NCI-H1048 (cell line): ENCODE data around the gene DBNDD2.
A peak's percentile ranks its signal among the peaks of the same experiment; 100 is the strongest.

Experiments
- DNase-seq: peaks from one replicate; lab custom pipeline; 2025; lab: John Stamatoyannopoulos, UW

Gene DBNDD2, protein sequence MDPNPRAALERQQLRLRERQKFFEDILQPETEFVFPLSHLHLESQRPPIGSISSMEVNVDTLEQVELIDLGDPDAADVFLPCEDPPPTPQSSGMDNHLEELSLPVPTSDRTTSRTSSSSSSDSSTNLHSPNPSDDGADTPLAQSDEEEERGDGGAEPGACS

DNA sequence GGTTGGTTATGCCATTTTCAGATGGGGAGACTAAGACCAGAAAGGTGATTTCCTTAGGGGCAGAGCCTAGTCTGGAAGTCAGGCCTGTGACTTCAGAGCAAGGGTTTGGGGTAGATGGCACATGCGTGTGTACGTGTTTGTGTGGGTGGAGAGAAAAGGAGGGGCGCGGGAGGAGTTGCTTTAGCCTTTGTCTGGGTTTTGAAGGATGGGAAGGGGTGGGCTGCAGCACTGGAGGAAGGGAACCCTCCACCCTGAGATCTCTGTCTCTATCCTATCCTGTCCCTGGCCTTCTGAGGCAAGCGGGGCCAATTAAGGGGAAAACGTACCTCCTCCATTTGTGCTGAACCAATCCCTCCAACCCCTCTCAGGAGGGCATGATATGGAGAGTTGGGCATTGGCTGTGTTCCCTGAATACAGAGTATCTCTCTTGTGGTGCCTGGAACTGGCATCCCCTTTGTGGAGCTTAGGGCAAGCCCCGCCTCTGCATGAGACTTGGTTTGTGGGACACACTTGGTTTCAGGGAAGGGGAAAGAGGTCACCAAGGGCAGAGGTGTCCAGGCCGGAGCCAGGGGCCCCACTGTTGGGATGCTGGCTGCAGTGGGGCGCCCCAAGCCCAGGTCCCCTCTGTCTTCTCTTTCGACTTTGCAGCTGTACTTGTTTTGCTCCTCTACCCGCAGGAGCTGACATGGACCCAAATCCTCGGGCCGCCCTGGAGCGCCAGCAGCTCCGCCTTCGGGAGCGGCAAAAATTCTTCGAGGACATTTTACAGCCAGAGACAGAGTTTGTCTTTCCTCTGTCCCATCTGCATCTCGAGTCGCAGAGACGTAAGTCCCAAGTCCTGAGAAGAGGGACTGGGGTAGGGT, at the start of gene DBNDD2:
Gene DBNDD2 (plus strand): TSS at position 507 of the 863 bp plus-strand sequence. CDS start 179 bp downstream, at position 686.
- DNase-seq = no peak

DNA sequence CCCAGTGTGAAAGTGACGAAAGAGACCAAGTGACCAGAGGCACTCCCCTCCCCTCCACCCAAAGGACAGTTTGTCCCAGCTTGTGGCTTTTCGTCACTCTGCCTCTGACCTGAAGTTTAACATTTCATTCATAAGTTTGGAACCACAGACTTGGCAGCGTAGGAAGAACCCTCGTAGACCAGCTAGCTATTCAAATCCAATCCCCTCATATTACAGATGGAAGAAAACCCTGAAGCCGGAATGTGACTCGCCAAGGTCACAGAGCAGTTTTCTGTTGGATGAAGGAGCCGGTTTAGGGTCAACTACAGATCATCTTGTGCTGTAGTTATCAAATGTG, 49.1 kb upstream of the DBNDD2 start:
- DNase-seq = no peak

DNA sequence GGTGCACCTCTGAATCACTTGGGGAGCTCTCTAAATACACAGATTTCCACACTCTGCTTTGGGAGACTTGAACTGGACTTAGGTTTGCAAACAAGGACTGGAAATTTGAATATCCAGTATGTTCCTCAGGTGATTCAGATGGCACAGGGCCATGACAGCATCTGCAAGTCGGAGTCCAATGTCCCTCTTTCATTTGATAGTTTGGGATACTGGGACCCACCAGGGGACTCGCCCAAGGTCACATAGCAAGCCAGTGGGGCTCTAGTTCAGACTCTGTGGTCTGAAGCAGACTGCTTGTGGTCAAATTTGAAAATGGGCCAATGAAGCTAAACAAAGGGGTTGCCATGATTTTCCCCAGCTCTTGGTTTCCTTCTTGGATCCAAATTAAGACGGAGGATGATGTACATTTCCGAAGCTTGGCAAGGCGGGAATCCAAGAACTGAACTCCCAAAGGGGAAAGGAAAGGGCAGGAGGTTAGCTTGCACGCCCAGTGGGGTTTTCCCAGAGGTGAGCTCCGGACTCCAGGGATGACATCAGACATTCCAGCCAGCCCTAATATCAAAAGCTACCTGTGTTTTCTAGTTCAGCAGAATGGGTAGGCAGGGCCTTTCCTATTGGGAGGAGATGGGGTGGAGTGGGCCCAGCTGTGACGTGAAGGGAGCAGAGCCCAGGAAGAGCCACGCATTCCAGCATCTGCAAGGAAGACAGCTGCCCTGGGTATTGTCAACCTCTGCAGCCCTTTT, 48.5 kb upstream of the DBNDD2 start:
- no peak for DNase-seq

DNA sequence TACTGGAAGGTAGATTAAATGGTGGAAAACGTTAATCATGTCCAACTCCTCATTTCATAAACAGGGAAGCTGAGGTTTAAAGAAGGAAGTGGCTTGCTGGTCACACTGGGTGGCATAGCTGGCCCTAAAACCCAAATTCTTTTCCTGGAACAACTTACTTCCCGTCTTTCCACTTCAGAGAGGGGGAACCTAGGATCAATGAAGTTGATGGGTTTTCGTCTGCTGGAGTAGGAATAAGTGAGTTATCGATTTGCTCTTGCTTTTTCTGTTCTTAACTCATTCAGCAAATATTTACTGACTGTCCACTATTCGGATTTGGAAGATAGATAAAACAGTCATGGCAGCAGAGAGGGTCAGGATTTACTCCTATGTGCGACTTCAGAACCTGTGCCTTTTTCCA, 46.3 kb upstream of the DBNDD2 start:
- DNase-seq = no peak

DNA sequence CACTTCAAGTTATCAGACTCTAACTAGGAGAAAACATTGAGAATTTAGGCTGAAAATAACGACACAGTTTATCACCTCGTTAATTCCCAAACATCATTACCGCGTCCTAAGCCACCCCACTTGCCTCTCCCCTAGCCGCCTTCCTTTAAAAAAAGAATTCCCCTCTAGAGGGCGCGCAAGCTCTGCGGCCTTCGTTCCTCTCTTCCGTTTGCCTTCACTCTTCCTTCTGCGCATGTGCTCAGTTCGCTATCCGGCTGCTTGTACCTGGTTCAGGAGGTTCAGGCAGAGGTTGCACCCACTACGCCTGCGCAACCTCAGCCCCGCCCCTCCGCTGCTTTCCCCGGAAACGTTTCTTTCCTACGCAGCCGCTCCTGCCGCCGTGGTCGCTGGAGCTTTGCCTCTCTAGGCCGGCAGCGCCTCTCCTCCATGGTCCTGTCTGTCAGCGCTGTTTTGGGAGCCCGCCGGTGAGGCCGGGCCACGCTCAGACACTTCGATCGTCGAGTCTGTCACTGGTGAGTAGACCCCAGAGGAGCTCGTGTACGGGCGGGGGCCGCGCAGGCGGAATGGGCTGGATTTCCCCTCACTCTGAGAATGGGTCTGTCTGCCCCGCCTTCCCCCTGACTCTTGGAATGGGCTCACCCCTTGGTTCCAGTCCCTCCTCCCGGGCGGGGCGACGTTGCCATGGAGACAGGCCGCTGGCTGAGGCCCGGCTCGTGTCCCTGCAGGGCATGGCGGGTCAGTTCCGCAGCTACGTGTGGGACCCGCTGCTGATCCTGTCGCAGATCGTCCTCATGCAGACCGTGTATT, 45.1 kb upstream of the DBNDD2 start, which contains the start of gene SYS1:
Gene SYS1 (plus strand): TSS at position 353 of the 807 bp plus-strand sequence. CDS start 376 bp downstream, at position 729.
- peak; percentile 96 for DNase-seq

DNA sequence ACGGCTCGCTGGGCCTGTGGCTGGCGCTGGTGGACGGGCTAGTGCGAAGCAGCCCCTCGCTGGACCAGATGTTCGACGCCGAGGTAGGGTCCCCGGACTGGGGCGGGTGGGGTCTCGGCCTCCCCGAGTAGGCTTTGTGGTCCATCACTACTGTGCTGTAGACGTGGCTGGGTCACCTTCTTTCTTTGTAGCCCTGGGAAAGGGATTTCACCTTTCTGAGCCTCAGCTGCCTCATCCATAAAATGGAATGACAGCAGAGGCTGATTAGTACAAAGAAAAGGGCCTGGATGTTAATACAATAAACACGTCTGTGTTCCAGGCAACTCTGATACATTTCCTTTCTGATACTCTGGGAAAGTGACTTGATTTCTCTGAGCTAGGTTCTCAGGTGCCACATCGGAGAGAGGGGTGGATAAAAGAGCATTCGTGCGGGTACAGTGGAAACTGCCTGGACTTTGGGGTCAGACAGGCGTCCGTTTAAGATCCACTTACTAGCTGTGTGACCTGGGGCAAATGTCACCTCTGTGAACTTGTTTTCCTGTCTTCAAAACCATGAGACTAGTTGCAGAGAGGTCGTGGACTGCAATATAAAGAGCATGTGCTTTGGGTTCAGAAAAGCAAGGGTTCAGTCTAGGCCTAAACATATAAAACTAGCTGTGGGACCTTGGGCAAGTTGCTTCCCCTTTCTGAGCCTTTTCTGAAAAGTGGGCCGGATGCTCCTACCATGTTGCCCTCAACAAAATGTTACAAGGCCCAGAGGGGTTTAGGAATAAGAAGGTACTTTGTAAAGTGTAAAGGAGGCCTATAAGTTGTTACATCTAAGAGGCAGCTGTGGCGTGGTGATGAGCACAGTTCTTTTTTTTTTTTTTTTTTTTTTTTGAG, 44.2 kb upstream of the DBNDD2 start:
- no peak for DNase-seq

DNA sequence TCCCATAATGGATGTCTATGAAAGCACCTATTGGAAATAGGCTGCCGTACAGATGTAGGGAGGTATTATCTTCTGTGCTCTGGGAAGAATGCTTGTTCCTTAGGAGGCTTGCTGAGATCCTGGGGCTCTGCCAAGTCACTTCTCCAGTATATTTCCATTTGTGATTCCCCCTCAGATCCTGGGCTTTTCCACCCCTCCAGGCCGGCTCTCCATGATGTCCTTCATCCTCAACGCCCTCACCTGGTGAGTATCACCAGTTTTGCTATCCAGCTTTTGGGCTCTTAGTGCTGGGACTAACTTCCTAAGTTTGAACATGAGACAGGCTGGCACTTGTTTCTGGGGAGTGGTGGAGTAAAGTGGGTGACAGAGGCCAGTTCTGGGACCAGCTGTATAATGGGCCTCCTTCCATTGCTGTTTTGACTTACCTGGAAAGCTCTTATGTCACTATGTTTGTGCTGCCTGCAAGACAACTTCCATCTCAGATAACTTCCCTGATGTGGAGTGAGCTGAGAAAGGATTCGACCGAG, 42.6 kb upstream of the DBNDD2 start:
- DNase-seq = no peak

DNA sequence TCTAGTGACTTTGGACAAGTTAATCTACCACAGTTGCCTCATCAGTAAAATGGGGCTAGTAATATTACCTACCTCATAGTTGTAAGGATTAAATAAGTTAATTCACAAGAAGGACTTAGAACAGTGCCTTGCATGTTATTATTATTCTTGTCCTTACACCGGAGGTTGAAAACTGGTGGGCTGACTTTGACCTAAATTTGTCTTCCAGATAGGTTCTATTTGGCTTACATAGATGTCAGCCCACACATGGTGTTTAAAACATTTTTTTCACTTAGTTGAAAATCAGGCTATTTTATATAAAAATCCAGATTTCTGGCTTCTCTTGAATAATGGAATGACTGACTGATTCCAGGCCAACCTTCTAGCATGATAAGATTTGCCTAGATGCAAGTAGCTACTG, 41.9 kb upstream of the DBNDD2 start:
- DNase-seq = no peak

DNA sequence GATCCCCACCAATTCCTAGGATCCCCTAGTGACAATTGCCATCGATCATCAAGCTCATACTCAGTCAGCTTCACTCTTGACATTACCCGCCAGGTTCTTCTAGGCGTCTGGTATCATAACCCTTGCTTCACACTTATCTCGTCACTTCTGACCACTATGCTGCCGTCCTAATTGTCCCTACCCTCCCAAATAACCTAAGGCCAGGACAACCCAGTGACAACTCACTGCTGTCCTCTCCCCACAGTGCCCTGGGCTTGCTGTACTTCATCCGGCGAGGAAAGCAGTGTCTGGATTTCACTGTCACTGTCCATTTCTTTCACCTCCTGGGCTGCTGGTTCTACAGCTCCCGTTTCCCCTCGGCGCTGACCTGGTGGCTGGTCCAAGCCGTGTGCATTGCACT, 41.5 kb upstream of the DBNDD2 start:
- DNase-seq = no peak

DNA sequence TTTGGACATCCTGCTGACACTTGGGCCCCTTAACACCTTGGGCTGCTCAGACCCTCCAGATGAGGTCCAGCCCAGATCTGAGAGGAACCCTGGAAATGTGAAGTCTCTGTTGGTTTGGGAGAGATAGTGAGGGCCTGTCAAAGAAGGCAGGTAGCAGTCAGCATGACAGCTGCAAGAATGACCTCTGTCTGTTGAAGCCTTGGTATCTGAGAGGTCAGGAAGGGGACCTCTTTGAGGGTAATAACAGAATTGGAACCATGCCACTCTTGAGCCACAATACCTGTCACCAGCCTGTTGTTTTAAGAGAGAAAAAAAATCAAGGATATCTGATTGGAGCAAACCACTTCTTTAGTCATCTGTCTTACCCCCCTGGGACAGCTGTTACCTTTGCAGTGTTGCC, 41.0 kb upstream of the DBNDD2 start:
- no peak for DNase-seq

DNA sequence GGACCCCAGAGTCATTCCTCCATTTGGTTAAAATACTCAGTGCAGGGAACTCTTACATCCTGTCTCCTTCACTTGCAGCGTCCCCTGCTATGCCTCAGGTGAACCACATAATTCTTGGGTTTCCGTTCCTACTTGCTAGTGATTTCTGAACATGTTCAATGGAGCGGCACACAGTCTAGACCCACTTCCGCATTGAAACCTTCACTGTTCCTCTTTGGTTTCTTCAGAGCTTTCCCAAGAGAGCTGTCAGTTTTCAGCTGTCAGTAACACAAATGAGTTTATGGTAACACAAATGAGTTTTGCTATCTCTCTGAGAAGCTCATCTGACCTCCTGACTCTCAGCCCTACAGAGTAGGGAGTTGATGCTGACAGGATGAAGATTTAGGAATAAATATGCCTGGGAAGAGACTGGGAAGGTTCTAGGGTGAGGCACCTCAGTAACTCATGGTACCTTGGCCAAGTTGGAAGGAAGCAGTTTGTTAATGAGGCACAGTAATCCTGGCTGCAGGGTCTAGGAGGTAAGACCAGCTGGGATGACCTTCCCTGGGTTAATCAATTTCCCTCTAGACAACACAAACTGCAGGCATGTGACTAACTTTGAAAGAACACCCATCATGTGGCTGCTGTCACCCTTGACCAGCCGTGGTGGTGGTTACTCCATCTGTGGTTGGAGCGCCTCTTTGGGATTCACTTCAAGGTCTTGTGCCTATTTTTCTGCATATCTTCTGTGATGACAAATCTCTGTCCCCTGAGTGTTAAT, 39.7 kb upstream of the DBNDD2 start:
- no peak for DNase-seq

DNA sequence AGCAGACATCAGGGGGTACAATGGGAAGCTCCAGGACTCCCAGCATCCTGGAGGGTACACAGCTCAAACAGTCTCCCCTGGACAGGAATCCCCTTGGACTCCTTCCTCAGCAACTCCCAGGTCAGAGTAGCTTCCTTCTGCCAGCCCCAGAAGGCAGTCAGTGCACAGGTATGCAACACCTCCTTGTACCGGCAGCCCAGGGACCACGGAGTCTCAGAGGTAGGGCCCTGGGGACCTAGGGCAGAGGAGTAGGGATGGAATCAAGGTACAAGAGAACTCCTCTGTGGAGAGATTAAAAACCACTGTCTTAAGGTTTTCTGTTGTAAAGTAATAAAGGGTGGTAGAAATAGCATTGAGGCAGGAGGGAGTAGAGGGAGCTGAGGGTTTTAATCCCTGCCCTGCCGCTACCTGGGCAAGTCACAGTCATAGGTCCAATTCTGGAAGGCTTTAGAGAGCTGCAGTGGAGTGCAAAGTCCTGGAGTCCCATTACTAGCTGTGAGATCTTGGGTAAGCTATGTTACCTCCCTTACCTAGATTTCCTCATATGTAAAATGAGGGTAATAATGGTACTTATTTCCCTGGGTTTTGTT, 37.4 kb upstream of the DBNDD2 start:
- no peak for DNase-seq

DNA sequence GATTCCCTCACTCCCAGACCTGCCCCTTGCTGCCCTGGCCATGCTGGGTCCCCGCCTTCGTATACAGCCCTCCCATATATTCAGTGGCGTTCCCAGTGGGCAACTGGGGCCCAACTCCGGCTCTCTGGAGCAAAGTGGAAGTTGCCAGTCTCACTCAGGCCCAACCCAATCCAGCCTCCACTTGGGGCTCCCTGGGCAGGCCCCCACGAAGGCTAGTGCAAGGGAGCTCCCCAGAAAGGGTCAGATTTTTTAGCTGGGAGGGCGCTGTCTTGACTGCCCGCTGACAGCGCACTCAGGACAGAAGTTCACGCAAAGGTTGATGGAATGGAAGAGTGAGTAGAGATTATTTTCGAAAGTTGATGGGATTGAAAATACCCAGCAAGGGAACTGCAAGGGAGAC, 35.8 kb upstream of the DBNDD2 start:
- no peak for DNase-seq

DNA sequence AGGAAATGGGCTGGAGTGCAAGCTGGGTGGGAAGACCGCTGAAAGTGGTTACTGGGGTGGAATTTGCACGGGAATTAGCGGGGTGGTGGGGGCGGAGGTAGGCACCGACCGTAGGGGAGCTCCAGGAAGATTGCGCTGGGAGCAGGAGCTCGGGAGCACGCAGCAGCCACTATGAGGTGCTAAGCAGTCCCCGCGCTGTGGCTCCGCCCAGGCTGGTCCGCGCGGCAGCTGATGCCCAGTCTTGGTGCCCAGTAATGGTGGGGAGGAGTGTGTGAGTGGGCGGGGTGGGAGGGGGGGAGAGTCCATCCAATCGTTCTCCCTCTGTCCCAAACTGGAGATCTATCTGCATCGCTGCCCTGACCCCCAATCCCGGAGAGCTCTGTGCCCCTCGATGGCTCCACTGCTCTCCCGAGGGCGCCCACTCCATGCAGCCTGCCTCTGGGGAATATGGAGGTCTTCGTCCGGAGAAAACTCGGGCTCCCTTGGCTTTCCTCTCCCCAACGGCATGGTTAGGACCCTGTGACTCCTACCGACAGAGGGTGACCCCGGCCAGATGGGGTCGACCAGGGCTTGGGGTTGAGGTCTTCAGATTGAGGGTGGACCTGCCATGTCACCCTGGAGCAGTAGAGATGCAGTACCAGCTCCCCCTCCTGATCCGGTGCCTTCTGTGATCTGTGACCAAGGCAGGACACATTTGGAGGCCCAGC, 35.3 kb upstream of the DBNDD2 start:
- DNase-seq = no peak

DNA sequence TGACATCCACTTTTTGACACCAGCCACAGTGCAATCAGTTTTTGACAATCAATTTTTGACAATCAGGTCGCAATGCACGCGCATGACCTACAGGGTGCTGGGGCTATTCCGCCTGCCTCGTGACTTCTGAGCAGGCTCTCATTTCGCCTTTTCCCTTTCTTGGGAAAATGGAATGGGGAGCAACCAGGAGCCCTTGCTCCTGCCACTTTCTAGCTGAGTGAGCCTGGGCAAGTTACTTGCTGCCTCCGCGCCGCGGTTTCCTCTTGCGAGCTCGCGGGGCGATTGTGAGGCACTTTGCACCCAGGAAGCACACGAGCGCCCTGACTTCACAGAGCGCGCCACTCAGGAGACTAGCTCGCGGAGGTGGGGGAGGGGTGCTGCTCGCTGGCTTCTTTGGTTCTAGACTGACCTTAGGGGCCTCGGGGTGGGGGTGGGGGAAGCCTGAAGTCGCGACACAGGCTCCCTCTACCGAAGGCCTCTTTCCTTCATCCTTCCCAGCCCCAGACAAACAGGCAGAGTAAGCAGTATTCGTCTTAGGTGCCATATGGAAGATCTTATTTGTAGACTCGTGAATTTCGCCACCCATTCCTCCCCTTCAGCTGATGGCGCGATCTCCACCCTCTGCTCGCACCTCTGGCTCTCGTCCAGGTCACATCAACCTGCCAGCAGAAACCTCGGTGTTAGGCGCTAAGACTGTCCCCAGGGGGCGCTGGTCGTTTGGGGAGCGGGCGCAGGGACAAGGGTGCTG, 34.6 kb upstream of the DBNDD2 start:
- DNase-seq = peak; percentile 54

DNA sequence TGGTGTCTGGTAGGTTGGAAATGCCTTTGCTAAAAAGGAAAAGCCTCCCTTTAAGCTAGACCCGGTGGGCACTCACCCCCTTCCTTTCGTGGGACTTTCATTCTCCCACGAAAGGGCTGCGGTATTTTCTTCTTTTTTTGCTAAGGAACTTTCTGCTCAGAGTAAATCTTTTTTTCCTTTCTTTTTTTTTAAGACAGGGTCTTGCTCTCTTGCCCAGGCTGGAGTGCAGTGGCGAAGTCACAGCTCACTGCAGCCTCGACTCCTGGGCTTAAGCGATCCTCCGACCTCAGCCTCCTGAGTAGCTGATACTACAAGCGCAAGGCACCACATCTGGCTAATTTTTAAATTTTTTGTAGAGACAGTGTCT, 34.0 kb upstream of the DBNDD2 start:
- DNase-seq = no peak

DNA sequence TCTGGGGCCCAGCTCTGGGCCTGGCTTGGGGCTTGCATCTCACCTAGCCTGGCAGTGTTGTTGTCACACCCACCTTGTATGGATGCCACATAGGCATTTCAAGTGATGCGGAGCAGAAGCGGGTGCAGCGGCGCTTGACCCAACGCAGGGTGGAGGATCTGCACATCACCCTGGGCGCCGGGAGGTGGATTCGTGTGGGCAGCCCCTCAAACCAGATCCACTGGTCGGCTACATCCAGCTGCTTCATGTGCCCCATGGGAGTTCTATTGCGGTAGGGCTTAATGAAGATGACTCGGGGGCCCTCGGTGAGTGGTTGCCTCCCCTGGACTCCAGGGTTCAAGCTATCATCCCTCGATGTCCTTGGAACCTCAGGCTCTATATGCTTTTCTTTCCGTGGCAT, 33.1 kb upstream of the DBNDD2 start:
- DNase-seq = no peak

DNA sequence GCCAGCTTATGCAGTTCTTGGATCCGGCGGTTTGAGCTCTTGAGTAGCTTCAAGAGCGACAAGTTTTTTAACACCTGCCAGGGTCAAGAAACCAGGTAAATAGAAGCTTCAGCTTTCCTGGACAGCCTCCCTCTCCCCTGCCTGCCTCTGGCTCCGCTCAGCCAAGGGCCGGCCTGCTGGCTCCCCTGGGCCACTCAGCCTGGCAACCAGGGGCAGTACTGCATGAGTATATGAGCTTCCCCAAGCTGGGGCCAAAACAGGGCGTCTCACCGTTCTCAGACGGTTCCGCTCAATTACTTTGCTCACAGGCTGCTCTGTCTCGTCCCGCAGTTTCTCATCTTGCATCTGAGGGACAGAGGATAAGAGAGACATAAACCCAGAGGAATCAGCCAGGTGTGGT, 30.8 kb upstream of the DBNDD2 start:
- no peak for DNase-seq
